Suprapubic skin (tissue), 4 donors: ENCODE measurements around the gene EML3.

Source experiments
- EP300 ChIP-seq: sonication (generic); formaldehyde crosslinking; IDR thresholded peaks from one replicate; pipeline ENCODE4 v1.6.1; 2017; ENCODE audit warnings: antibody characterized with exemption
- POLR2A ChIP-seq, 2 donors: fragments of 450-650 bp; IDR thresholded peaks; one replicate each; pipeline ENCODE4 v1.6.1; 2017; ENCODE audit warnings: antibody characterized with exemption in 2 of 2, mild to moderate bottlenecking in 2 of 2, moderate library complexity in 2 of 2
- POLR2AphosphoS5 ChIP-seq, 3 donors: sonication (generic); formaldehyde crosslinking; IDR thresholded peaks; one replicate each; pipeline ENCODE4 v1.6.1; 2017; ENCODE audit warnings: antibody characterized with exemption in 3 of 3
- TF ChIP-seq, protein P1 (sequence below), 2 donors: fragments of 200-600 bp in 1 of 2; fragments of 450-650 bp in 1 of 2; sonication (generic) in 1 of 2; IDR thresholded peaks; one replicate each; pipeline ENCODE4 v1.5.1; 2016 to 2019; ENCODE audit warnings: antibody characterized with exemption in 2 of 2, mild to moderate bottlenecking in 1 of 2, moderate library complexity in 1 of 2

DNA sequence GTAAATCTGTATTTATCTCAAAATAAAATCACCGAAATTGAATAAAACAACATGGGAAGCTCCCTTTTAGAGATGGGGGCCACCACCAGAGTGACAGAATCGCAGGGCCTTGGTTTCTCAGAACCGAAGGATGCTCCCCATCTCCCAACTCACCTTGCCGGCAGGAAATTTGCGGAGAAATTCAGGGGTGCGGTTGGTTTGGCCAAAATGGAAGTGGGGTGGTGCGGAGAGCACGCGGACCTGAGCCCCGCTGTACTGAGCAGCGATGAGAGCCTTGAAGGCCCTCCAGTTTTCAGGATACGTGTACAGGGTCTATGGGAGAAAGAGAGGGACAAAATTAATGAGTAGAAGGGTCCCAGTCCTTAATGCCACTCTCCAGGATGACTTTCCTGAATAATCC lies 40.1 kb downstream of the EML3 start:
- TF ChIP-seq, protein P1, sequence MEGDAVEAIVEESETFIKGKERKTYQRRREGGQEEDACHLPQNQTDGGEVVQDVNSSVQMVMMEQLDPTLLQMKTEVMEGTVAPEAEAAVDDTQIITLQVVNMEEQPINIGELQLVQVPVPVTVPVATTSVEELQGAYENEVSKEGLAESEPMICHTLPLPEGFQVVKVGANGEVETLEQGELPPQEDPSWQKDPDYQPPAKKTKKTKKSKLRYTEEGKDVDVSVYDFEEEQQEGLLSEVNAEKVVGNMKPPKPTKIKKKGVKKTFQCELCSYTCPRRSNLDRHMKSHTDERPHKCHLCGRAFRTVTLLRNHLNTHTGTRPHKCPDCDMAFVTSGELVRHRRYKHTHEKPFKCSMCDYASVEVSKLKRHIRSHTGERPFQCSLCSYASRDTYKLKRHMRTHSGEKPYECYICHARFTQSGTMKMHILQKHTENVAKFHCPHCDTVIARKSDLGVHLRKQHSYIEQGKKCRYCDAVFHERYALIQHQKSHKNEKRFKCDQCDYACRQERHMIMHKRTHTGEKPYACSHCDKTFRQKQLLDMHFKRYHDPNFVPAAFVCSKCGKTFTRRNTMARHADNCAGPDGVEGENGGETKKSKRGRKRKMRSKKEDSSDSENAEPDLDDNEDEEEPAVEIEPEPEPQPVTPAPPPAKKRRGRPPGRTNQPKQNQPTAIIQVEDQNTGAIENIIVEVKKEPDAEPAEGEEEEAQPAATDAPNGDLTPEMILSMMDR (IDR thresholded peaks at IDR 0.05) = no peak
- TF ChIP-seq EP300 (no peak), POLR2AphosphoS5 (IDR thresholded peaks at IDR 0.05) (no peak), POLR2A (IDR thresholded peaks at IDR 0.05) (no peak)
